ENCODE results near the gene FAM83E.
A peak's percentile ranks its signal among the peaks of the same experiment; 100 is the strongest.

FAM83E gene

DNA sequence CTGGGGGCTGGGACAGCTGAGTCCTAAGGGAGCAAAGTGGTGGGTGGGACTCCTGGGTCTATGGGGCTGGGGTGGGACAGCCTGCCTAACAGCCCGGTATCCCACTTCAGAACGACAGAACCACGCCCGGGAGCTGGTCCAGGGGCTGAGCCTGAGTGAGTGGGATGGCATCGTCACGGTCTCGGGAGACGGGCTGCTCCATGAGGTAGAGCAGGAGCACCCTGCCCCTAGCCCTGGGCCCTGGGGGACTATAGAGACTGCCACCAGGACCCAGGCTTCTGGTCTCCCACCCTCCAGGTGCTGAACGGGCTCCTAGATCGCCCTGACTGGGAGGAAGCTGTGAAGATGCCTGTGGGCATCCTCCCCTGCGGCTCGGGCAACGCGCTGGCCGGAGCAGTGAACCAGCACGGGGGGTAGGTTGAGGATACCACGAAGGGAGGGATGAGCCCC lies 13.0 kb upstream of the FAM83E start:
- no peak for DNase-seq

DNA sequence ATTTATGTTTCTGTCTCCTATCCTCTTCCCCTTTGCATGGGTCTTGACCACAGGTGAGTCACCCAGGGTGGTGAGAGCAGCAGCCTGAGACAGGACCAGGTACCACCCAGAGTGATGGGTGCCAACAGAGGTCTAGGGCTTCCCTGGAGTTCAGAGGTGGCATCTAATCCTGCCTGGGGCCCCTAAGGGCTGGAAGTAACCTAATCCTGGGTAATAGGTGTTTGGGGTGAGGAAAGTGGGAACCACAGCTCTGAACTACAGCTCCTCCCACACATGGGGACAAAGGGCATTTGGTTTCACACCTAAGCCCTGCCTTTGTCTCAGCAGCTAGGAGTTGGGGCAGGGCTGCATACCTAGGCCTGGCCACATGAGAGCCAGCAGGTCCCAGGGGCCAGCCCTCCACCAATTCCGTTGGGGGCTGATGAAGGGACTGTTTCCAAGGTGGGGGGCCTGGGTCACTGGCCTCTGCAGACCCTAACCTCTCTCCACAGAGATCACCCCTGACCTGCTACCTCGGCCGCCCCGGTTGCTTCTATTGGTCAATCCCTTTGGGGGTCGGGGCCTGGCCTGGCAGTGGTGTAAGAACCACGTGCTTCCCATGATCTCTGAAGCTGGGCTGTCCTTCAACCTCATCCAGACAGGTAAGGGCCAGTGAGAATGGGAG lies 12.5 kb upstream of the FAM83E start:
- no peak for DNase-seq

DNA sequence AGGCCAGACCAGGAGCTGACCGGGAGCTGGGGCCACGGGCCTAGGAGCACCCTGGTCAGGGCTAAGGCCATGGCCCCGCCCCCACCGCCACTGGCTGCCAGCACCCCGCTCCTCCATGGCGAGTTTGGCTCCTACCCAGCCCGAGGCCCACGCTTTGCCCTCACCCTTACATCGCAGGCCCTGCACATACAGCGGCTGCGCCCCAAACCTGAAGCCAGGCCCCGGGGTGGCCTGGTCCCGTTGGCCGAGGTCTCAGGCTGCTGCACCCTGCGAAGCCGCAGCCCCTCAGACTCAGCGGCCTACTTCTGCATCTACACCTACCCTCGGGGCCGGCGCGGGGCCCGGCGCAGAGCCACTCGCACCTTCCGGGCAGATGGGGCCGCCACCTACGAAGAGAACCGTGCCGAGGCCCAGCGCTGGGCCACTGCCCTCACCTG lies 11.0 kb upstream of the FAM83E start:
- no peak for DNase-seq

DNA sequence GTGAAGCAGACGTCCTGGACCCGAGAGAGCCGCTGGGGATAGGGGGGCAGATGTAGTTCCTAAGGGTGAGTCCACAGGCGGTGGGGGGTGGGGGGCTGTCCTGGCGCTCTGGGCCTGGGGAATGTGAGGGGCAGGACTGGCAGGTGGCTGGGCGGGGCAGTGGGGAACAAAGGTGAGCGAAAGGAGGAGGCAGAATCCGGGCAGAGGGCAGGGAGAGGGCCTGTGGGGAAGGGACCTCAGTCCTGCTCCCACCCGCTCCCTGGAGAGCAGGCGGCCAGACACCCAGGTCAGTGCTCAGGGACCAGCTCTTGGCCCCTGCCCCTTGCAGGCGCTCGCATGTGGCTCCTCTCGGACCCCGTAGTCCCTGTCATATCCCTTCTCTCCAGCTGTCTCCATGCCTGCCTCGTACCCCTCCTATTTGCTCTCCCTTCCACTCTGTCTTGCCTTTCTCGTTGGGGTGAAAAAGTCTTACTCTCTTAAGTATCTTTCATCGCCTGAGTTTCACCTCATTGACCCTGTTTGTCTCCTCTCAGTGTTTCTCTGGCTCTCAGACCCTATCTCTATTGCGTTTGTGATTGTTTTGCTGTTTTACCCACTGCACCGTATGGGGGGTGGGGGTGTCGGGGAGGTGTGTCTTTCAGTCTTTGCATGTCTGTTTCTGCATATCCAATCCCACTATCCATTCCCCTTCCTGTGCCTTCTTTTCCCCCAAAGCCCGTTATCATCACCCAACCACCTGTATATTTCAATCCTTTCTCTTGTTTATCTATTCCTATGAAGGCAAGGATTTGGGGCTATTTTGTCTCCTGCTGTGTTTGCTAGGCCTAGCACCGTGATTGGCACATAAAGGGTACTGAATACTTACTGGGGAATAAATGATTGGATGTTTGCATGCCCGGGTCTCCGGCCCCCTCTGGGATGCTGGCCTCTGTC lies 10.2 kb upstream of the FAM83E start:
- no peak for DNase-seq

DNA sequence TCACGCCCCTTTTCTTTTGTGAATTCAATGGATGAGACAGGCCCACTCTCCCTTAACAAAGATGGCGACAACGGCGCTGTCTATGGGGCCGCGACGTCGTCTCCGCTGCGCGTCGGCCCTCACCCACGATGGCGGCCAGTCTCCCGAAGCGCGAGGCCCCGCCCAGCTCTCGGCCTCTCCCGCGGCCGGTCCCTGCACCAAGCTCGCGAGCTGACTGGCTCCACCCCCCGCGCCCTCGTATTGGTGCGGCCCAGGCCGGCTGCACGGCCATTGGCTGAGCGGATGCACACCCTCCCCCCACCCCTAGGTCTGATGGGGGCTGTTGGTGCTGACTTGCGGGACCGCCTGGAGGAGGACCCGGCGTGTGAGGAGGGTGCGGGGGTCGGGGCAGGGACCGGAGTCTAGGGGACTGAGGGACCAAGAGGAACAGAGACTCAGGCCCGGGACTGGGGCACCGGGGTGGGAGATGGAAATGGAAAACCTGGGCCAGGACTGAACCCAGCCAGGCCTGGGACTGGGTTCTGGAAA lies 9.3 kb upstream of the FAM83E start:
- peak; percentile 97 for DNase-seq

DNA sequence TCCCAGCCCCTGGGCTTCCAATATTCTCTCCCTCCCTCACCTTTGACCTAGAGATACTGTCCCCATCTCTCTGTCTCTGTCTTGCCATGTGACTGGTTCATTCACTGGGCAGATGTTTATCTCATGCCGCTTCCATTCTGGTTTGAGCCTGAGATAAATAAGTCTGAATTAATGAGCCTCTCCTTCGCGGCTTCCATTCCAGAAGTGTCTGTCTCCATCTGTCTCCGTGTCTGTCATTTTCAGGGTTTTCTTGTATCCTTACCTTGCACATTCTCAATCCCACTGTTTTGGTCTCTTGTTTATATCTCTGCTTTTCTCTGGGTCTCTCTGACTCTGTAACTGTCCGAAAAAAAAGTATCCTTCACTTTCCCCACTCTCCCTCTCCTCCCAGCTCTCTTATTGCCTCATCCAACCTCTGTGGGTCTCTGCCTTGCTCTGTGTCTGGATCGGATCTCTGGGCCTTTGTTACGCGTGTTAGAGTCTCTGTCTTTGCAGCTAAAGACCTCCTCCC lies 8.7 kb upstream of the FAM83E start:
- no peak for DNase-seq

DNA sequence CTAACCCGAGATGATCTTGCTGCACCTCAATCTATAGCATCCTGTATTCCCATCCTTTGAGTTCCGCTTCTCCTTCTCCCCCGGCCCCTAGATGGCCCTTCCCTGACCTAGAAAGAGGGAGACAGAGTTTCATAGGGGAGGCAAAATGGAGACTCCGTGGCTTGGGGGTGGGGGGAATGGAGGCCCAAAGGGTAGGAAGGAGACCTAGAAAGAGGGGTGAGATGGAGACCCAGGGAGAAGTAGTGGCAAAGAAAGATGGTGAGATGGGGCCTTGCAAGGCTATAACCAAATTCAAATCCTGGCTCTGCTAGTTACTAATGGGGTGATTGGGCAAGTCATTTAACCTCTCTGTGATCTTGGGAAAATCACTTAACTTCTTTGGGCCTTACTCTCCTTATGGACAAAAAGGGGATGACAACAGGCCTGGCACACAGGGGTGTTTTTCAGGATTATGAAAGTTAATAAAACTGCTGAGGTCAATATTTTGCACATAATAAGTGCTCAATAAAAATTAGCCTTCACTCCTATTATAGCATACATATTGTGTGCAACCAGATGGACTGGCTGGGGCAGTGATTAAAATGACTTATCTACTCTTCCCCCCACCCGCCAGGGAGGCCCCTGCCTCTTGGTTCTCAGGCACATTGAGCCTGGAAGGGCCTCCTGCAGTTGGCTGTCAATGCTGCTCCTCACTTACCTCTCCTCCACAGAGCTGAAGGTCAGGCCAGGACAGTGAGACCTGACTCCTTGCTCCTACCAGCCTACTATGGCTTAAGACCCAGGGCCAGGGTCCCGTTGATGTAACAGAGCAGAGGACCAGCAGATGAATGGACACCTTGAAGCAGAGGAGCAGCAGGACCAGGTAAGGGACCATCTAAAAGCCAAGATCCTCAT lies 5.1 kb upstream of the FAM83E start:
- no peak for DNase-seq

DNA sequence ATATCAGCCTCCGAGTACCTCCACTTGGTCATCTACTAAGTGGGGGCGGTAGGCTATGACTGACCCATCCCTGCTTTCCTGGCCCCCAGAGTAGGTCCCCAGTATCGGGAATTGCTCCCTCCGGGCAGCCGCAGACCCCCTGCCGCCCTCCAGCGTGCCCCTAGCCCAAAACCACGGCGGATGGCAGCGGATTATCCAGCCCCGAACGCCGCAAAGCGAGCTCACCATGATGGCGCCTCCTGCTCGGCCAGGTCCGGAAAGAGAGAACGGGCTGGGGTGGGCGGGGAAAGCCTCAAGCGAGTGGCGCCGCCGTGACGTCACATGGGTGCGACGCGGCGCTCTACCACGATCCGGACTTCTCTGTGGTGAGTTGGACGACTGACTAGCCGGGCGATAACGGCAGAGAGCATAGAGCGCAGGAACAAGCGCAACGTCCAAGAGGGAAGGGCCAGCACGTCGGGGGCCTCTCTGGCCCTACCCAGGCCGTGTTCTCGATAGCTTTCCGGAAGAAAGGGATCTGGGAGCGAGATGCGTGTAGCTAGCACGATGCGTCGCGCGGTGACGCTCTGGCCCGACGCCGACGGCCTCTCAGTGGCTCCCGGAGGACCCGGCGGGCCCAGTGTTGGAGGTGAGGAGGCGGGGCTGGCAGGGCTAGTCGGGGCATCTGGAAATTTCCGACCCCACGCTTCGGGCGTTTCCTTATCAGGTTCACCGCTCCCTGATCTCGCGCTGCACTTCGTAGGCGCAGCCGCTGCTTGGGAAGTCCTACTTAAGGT lies 4.2 kb upstream of the FAM83E start, which contains the start of the genes RPL18 and SPHK2:
Gene RPL18, minus strand, starts transcription at position 263 of the 776 bp plus-strand sequence. Its CDS starts 35 bp downstream, at position 228.
Gene SPHK2, plus strand, starts transcription at position 591 of the 776 bp plus-strand sequence. CDS start 1,009 bp downstream, outside the sequence.
- DNase-seq, result peak; percentile 99

DNA sequence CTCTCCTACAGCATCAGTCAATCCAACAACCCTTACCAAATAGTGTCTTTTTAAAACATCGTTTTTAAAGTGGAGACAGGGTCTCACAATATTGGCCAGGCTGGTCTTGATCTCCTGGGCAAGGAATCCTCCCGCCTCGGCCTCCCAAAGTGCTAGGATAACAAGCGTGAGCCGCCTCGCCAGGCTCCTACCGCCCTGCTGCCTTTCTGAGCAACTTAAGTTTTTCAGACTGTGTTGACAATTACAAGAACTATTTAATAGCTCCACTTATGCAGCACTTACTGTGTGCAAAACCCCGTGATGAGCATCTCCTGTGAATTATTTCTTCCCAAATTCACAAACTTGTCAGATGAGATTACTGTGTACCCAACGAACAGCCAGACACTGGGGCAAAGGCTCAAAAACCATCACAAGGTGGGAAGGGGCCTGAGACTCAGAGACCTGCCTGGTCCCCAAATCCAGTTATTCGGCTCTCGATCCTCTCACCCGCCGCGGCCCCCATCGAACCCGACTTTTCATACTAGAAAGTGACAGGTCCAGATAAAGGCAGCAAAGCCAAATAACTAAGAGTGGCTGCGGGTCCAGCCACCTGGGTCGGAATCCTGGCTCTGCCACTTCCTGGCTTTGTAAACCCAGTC lies 3.5 kb upstream of the FAM83E start:
- DNase-seq, result no peak

DNA sequence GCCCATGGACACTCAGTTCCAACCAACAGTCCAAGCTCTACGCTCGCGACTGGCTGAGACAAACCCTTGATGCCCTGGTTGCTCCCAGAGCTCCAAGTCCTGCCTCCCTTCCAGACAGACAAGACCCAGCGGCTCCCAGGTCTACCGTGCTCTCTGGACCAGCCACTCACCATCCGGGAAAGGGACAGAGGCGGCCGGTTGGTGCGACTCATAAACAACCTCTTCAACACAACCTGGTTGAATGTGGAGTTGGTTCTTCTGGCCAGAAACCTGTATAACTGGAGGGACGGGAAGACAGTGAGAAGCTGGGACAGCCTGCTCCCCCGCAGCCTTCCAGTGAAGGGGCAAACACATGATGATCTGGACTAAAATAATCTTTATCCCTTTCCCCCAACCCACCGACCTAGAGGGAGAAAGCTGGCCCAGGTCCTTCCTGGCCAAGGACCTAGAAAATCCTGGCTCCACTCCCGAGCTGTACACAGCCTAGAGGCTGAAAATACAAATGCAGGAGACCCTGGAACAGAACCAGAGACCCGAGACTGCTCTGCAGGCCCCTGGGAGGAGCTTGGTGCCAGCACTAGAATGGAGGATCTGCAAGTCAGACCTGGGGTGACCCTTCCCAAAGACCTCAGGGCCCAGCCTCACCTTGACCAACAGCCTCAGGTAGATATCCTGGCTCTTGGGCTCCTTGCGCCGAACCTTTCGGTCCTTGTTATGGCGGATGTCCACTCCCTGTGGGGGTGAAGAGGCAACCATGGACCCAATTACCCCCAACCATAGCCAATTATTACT lies 2.5 kb upstream of the FAM83E start:
- DNase-seq, result no peak

DNA sequence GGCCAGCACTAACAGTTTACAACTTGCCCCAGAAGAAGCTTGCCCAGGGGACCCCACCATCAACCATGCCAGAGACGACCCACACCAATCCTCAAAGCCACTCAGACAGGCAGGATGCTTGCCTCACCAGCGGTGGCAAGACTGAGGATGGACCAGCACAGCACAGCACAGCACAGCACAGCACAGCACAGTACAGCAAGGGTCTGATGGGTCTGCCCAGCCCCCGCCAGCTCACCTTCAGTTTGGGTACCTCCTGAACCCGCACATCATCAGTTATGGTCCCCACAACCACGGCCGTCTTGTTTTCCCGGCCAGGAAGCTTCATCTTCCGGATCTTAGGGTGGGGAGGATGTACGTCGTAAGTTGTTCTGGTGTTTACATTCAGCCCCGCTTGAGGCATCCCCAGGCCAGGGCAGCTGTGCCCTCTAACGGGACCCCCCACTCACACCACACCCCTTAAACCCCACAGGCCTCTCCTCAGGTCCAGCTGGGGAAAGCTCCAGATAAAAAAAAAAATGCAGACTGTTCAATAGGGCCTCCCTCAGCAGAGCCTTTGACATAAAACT lies 1.7 kb upstream of the FAM83E start:
- no peak for DNase-seq

DNA sequence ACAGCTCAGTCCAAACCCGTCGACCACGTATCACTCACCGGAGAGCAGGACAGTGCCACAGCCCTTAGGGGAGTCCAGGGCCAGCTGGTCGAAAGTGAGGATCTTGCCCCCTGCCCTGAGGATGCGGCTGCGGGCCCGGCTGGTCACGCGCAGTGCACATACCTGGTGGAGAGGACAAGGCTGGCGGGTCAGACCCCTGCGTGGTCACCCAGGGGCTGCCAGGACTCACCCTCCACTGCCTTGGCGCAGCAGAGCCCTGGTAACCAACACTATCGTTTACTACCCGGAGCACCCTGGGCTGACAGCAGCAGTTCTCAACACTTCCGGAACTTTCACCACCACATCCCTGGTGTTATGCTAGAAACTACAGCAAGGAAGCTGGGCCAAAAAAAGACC lies 1.2 kb upstream of the FAM83E start:
- DNase-seq, result no peak

DNA sequence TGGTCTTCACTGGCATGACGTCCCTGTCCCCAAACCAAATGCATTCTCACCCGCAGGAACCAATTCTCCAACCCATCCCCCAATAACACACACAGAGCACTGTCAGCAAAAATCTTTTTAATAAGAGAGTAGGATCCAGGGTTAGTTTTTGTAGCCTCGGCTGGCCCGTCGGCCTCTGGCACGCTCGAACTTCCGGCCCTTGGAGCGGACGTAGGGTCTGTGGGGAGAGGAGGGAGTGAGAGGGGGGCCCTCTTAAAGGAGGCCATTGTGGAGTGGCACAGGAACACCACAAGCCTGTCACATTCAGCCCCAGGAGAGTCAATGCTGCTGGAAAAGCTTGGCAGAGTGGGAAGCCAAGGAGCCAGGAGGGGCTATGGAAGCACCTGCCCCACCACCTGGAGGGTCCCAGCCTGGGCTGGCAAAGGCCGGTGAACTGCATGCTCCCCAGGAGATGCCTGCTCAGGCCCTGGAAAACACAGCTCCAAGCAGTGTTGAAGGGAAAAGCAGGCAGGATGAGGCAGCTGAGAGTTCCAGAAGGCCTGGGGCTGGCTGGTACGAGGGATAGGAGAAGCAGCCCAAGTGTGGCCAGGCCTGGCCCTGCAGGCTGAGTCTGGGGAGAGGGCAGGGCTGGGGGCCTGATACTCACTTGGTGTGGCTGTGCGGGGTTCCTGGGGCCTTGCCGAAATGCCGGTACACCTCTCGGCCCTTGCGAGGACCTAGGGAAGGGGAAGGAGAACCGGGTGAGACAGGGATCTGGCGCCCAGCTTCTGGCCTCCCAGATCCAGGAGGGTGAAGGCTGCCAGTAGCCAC lies 560 bp upstream of the FAM83E start:
- no peak for DNase-seq

DNA sequence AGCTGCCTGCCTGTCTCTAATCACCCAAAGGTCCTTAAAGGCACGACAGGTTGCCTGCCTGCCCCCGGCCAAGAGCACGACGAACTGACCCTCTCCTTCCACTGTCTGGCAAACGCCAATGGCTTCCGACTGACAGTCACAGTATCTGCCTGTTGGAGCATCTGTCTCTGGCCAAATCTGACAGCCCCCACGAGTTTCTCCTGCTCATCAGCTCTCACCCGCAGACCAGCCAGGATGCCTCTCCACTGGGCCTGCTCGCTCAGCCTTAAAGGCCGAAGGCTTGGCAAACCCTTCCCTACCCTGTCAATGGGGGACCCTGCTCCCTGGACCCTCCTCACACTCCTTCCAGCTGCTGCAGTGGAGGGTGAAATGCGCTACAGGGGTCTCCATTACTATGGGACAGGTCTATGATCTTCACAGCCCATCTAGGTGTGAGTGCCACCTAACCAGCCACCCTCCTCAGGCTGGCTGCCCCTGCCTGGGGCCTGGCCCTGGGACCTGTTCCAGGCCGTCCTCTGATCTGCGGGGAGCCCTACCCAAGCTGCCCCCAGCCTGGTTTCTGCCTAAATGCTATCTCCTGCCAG lies 932 bp downstream of the FAM83E start:
- DNase-seq, result no peak

DNA sequence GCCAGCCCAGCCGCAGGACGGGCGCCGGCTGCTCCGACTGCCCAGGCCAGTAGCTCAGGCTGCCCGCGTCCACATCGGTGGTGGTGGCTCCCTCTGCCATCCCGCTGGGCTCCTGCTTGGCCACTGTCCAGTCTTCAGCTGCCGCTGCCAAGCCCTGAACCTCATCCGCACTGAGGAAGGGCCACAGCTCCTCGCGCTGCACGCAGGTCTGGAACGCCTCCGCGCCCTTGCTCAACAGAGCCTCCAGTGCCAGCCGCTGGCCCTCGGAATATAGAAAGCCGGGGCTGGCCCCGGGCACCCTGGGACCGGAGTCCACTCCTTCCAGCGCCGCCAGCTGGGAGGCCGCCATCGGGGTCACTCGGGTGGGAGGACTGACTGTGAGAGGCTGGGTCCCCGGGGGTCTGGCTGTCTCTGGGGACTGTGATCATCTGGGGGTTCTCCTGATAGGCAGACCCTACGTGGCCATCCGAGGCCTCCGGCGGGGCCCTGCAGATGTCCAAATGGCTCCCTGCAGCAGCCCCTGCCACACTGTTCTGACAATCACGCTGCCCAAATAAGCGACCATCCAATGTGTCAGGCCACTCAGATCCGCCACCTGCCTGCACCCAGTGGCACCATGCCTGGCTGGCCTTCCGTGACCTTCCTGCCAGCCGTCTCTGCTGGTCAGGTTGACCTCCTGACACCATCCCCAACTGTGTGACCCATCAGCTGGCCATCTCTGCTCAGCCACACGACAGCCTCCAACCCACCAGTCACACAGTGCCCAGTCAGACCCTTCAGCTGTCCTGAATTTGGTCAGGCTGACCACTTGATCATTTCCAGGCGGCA lies 1.6 kb downstream of the FAM83E start:
- no peak for DNase-seq

DNA sequence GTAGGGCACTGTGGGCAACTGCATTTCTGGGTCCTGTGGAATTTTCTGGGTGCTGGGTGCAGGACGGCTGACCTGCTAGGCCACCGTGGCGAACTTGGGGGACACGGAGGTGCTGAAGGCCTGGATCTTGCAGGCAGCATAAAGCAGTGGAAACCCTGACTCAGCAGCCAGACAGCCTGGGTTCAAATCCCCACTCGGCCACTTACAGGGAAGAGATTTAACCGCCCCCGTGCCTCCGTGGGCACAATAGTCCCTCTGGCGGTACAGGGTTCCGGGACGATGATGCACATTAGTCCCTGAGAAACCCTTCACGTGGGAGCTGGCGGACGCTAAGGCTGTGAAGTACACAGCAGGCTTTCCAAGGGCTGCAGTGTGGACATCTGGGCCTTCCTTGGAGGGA lies 3.0 kb downstream of the FAM83E start:
- no peak for DNase-seq

DNA sequence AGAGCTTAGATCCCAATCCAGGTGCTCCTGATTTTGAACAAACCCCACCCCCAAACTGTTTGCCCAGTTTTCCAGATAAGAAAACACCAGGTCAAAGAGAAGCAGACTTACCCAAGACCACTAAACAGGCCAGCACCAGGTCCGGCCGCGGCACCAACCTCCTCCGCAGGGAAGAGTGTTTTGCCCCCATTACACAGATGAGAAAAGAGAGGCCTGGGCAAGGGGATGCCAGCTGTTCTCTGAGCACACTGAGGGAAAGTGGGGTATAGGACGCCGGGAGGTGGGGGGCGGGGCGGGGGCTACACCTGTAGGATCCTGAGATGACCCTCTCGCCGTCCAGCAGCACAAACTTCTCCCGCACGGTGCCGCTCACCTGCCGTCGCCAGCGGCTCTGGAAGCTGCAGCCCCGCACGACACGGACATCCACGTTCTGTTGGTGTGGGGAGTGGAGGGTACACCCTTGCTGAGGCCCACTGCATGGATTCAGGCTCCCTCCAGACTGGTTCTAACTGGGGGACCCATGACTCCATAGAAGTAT lies 5.2 kb downstream of the FAM83E start:
- DNase-seq, result no peak

All from stimulated activated naive CD4-positive, alpha-beta T cell treated with Interleukin-2 at 50 U/mL for 16 hours (primary cell).